NCI-H2196 (cell line): ENCODE data around the gene SCGB1D2.
"Not testable (repeated sequence)": the region's sequence is repeated elsewhere in the genome, so short reads cannot be mapped to it uniquely, and the experiment has no call there.

Experiments
- DNase-seq: peaks from one replicate; lab custom pipeline; 2025; ENCODE audit not compliant: unreplicated experiment; lab: John Stamatoyannopoulos, UW

SCGB1D2 gene

GRCh38 chr11:62242021-62242420 is at the start of gene SCGB1D2:
Gene SCGB1D2, plus strand, starts transcription at chr11:62242239. Its CDS starts 69 bp downstream, at chr11:62242308.
- DNase-seq: peak; percentile 90

GRCh38 chr11:62193952-62194351 is 48.1 kb upstream of the SCGB1D2 start:
- DNase-seq: no peak

- DNase-seq: not testable (repeated sequence)
These were observed 47.0 kb upstream of the SCGB1D2 start for GRCh38 chr11:62195010-62195409.

- no peak for DNase-seq
These were observed 46.1 kb upstream of the SCGB1D2 start for GRCh38 chr11:62195945-62196344.

GRCh38 chr11:62197400-62197799 is 44.6 kb upstream of the SCGB1D2 start:
- not testable (repeated sequence) for DNase-seq

GRCh38 chr11:62201376-62201775 is 40.7 kb upstream of the SCGB1D2 start:
- DNase-seq: peak; percentile 38

GRCh38 chr11:62202910-62203309 is 39.1 kb upstream of the SCGB1D2 start:
- no peak for DNase-seq

GRCh38 chr11:62204430-62204829 is 37.6 kb upstream of the SCGB1D2 start:
- no peak for DNase-seq

- DNase-seq: no peak
These were observed 36.6 kb upstream of the SCGB1D2 start for GRCh38 chr11:62205441-62205840.

- DNase-seq: not testable (repeated sequence)
These were observed 35.6 kb upstream of the SCGB1D2 start for GRCh38 chr11:62206276-62207066.

- DNase-seq: no peak
These were observed 33.3 kb upstream of the SCGB1D2 start for GRCh38 chr11:62208785-62209144.

GRCh38 chr11:62217191-62217748 is 24.8 kb upstream of the SCGB1D2 start:
- DNase-seq: peak; percentile 26

GRCh38 chr11:62221498-62221897 is 20.5 kb upstream of the SCGB1D2 start:
- no peak for DNase-seq

GRCh38 chr11:62223095-62223494 is 18.9 kb upstream of the SCGB1D2 start:
- DNase-seq: no peak

- DNase-seq: no peak
These were observed 8.3 kb upstream of the SCGB1D2 start for GRCh38 chr11:62233730-62234129.

GRCh38 chr11:62236187-62236586 is 5.9 kb upstream of the SCGB1D2 start:
- no peak for DNase-seq

GRCh38 chr11:62237499-62237898 is 4.5 kb upstream of the SCGB1D2 start:
- DNase-seq: no peak

- no peak for DNase-seq
These were observed 3.9 kb upstream of the SCGB1D2 start for GRCh38 chr11:62238151-62238550.

- no peak for DNase-seq
These were observed 944 bp upstream of the SCGB1D2 start for GRCh38 chr11:62241095-62241494.

GRCh38 chr11:62245271-62245753 is 3.3 kb downstream of the SCGB1D2 start:
- no peak for DNase-seq

GRCh38 chr11:62251698-62252097 is 9.7 kb downstream of the SCGB1D2 start:
- no peak for DNase-seq

GRCh38 chr11:62253999-62254542 is 12.0 kb downstream of the SCGB1D2 start:
- no peak for DNase-seq
